ENCODE results near the gene RPLP2.

GRCh38 chr11:779955-780532, 29.7 kb upstream of the RPLP2 start:
- TF ChIP-seq, protein P1, sequence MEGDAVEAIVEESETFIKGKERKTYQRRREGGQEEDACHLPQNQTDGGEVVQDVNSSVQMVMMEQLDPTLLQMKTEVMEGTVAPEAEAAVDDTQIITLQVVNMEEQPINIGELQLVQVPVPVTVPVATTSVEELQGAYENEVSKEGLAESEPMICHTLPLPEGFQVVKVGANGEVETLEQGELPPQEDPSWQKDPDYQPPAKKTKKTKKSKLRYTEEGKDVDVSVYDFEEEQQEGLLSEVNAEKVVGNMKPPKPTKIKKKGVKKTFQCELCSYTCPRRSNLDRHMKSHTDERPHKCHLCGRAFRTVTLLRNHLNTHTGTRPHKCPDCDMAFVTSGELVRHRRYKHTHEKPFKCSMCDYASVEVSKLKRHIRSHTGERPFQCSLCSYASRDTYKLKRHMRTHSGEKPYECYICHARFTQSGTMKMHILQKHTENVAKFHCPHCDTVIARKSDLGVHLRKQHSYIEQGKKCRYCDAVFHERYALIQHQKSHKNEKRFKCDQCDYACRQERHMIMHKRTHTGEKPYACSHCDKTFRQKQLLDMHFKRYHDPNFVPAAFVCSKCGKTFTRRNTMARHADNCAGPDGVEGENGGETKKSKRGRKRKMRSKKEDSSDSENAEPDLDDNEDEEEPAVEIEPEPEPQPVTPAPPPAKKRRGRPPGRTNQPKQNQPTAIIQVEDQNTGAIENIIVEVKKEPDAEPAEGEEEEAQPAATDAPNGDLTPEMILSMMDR (IDR thresholded peaks at IDR 0.05; ENCODE audit: low read length), result no peak
- TF ChIP-seq EZH2 (optimal IDR thresholded peaks at IDR 0.05; ENCODE audit: low read depth, low read length), result no peak
